ENCODE data around the gene RAPGEF5. TPM values are rescaled to one million over a fixed set of nuclear protein-coding genes. Genes with fewer than 3 reads are reported as not detected.
A peak's percentile ranks its signal among the peaks of the same experiment; 100 is the strongest.

RAPGEF5 gene
- total RNA-seq, 1 donor from 2014 or later: 5.4 TPM

- Mint-ChIP-seq H3K9me3 (no peaks in the 10 kb centered on the region), H3K27me3 (ENCODE audit: low read depth) (no peaks in the 10 kb centered on the region), H3K36me3 (no peaks in the 10 kb centered on the region), H3K4me3 (no peak overlapping the region), H3K27ac (no peak overlapping the region), H3K4me1 (peaks cover 12% of the 10 kb centered on the region)
- no peak for DNase-seq (ENCODE audit: low spot score in 2 of 2, unreplicated experiment in 2 of 2)
- TF ChIP-seq CTCF (IDR thresholded peaks at IDR 0.05; ENCODE audit: unreplicated experiment): no peak
These were observed 229.0 kb downstream of the RAPGEF5 start for GRCh38 chr7:22127835-22128527.

- no peak for DNase-seq (ENCODE audit: low spot score in 2 of 2, unreplicated experiment in 2 of 2)
- no peaks in the 10 kb centered on the region for H3K9me3 Mint-ChIP-seq
- H3K27me3 Mint-ChIP-seq (ENCODE audit: low read depth): no peaks in the 10 kb centered on the region
- H3K4me1 Mint-ChIP-seq: peaks cover 17% of the 10 kb centered on the region
- H3K4me3 Mint-ChIP-seq: no peak overlapping the region
- TF ChIP-seq CTCF (IDR thresholded peaks at IDR 0.05; ENCODE audit: unreplicated experiment): no peak
- no peaks in the 10 kb centered on the region for H3K36me3 Mint-ChIP-seq
- H3K27ac Mint-ChIP-seq: no peak overlapping the region
These were observed 231.5 kb downstream of the RAPGEF5 start for GRCh38 chr7:22125436-22125835.

GRCh38 chr7:22124941-22125340 is 232.0 kb downstream of the RAPGEF5 start:
- no peaks in the 10 kb centered on the region for H3K9me3 Mint-ChIP-seq
- DNase-seq (ENCODE audit: low spot score in 2 of 2, unreplicated experiment in 2 of 2): no peak
- no peak for TF ChIP-seq CTCF (IDR thresholded peaks at IDR 0.05; ENCODE audit: unreplicated experiment)
- no peaks in the 10 kb centered on the region for H3K27me3 Mint-ChIP-seq (ENCODE audit: low read depth)
- no peak overlapping the region for H3K4me3 Mint-ChIP-seq
- H3K27ac Mint-ChIP-seq: no peak overlapping the region
- no peaks in the 10 kb centered on the region for H3K36me3 Mint-ChIP-seq
- H3K4me1 Mint-ChIP-seq: peaks cover 12% of the 10 kb centered on the region

- H3K4me3 Mint-ChIP-seq: no peak overlapping the region
- H3K4me1 Mint-ChIP-seq: peaks cover 10% of the 10 kb centered on the region
- no peak overlapping the region for H3K27ac Mint-ChIP-seq
- TF ChIP-seq CTCF (IDR thresholded peaks at IDR 0.05; ENCODE audit: unreplicated experiment): no peak
- DNase-seq (ENCODE audit: low spot score in 2 of 2, unreplicated experiment in 2 of 2): no peak
- no peaks in the 10 kb centered on the region for H3K9me3 Mint-ChIP-seq
- no peaks in the 10 kb centered on the region for H3K36me3 Mint-ChIP-seq
- no peaks in the 10 kb centered on the region for H3K27me3 Mint-ChIP-seq (ENCODE audit: low read depth)
These were observed 233.8 kb downstream of the RAPGEF5 start for GRCh38 chr7:22123139-22123538.

GRCh38 chr7:22121702-22122474 is 235.1 kb downstream of the RAPGEF5 start:
- Mint-ChIP-seq H3K9me3 (no peaks in the 10 kb centered on the region), H3K4me1 (peaks cover 10% of the 10 kb centered on the region), H3K36me3 (no peaks in the 10 kb centered on the region), H3K4me3 (no peak overlapping the region), H3K27ac (peak overlapping the region; percentile 47), H3K27me3 (ENCODE audit: low read depth) (no peaks in the 10 kb centered on the region)
- TF ChIP-seq CTCF (IDR thresholded peaks at IDR 0.05; ENCODE audit: unreplicated experiment): no peak
- no peak for DNase-seq (ENCODE audit: low spot score in 2 of 2, unreplicated experiment in 2 of 2)
